Endothelial cell of umbilical vein (primary cell): ENCODE measurements around the gene CEP78. TPM values are rescaled to one million over a fixed set of nuclear protein-coding genes. Genes with fewer than 3 reads are reported as not detected.

Experiments
- BruUV-seq: library from RNA; stranded (reverse); fragments of 400-500 nt; replicated peaks from 2 replicates; lab custom pipeline; 2021; lab: Mats Ljungman, UMichigan
- CTCF ChIA-PET: fragments of 300-600, 350-600 bp; sonication (Branson Sonifier 250); formaldehyde crosslinking; loops from one replicate; lab custom pipeline; 2021; ENCODE audit warnings: antibody characterized with exemption, inconsistent platforms; lab: Charles Lee
- POLR2A ChIA-PET: fragments of 300-600, 350-600 bp; sonication (Branson Sonifier 250); formaldehyde crosslinking; loops from one replicate; lab custom pipeline; 2021; ENCODE audit warnings: antibody characterized with exemption, inconsistent platforms; lab: Charles Lee
- DNase-seq: peaks from one replicate; pipeline ENCODE4 v3.0.0-alpha.2; 2011; ENCODE audit warnings: low read depth, low spot score
- FAIRE-seq: peaks from 2 replicates; lab custom pipeline; 2011; peaks lifted over from hg19 to GRCh38; lab: Jason Lieb, UNC
- H2AFZ ChIP-seq: 2 replicates; pipeline ENCODE4 v1.6.0; 2012; ENCODE audit warnings: low read depth, low read length, control low read depth, inconsistent platforms
- H3K27ac ChIP-seq: 2 replicates; pipeline ENCODE4 v1.5.1; 2011; ENCODE audit warnings: low read depth, mild to moderate bottlenecking, control low read depth, low read length, moderate library complexity; ENCODE audit not compliant: insufficient read depth
- H3K27me3 ChIP-seq, 2 experiments: 2 replicates each; pipeline versions ENCODE4 v1.6.0 to v1.6.1; 2011; ENCODE audit warnings: low read length in 2 of 2, mixed read lengths in 1 of 2; ENCODE audit not compliant: control insufficient read depth in 2 of 2, insufficient read depth in 2 of 2
- H3K36me3 ChIP-seq, 2 experiments: 2 replicates in 1 of 2; 3 replicates in 1 of 2; pipeline ENCODE4 v1.5.1; 2011; ENCODE audit warnings: low read length in 2 of 2, mild to moderate bottlenecking in 1 of 2, moderate library complexity in 1 of 2; ENCODE audit not compliant: control insufficient read depth in 2 of 2, insufficient read depth in 2 of 2; ENCODE audit errors: extremely low read depth in 1 of 2
- H3K4me1 ChIP-seq: 3 replicates; pipeline ENCODE4 v1.5.1; 2011; ENCODE audit warnings: mild to moderate bottlenecking, low read length; ENCODE audit not compliant: control insufficient read depth, insufficient read depth; ENCODE audit errors: extremely low read depth
- H3K4me2 ChIP-seq: 2 replicates; pipeline ENCODE4 v1.6.1; 2011; ENCODE audit warnings: low read length, control low read depth, mixed read lengths; ENCODE audit not compliant: insufficient read depth
- H3K4me3 ChIP-seq, 3 experiments: fragments of 200-600 bp in 1 of 3; sonication (generic), shearing (Covaris generic) in 1 of 3; replicated peaks in 1 of 3; 2 replicates each; pipeline ENCODE4 v1.5.1; 2011 to 2016; ENCODE audit warnings: control low read depth in 3 of 3, low read length in 3 of 3, mild to moderate bottlenecking in 2 of 3, inconsistent platforms in 1 of 3, low read depth in 1 of 3, moderate library complexity in 1 of 3; ENCODE audit not compliant: insufficient read depth in 1 of 3
- H3K79me2 ChIP-seq: 2 replicates; pipeline ENCODE4 v1.6.0; 2012; ENCODE audit warnings: low read length, inconsistent platforms; ENCODE audit not compliant: control insufficient read depth, insufficient read depth
- H3K9ac ChIP-seq: replicated peaks from 2 replicates; pipeline ENCODE3; 2011; ENCODE audit warnings: low read length, control low read depth; ENCODE audit not compliant: insufficient read depth; ENCODE audit errors: extremely low read depth
- H3K9me1 ChIP-seq: replicated peaks from 3 replicates; pipeline ENCODE4 v1.6.0; 2011; ENCODE audit warnings: mild to moderate bottlenecking, low read length; ENCODE audit not compliant: control insufficient read depth, insufficient read depth; ENCODE audit errors: extremely low read depth
- H3K9me3 ChIP-seq: replicated peaks from 2 replicates; pipeline ENCODE4 v1.5.1; 2012; ENCODE audit warnings: low read length, inconsistent platforms; ENCODE audit not compliant: control insufficient read depth, insufficient read depth
- H4K20me1 ChIP-seq: replicated peaks from 2 replicates; pipeline ENCODE3; 2011; ENCODE audit warnings: mild to moderate bottlenecking, low read length; ENCODE audit not compliant: control insufficient read depth, insufficient read depth; ENCODE audit errors: extremely low read depth
- EZH2 ChIP-seq: IDR thresholded peaks from 2 replicates; pipeline ENCODE4 v1.6.1; 2012; ENCODE audit warnings: borderline replicate concordance, low read depth, mild to moderate bottlenecking, moderate library complexity, low read length, inconsistent platforms; ENCODE audit not compliant: severe bottlenecking
- FOS ChIP-seq: IDR thresholded peaks from 2 replicates; pipeline ENCODE4 v1.6.1; 2011; ENCODE audit warnings: mild to moderate bottlenecking, low read length, moderate library complexity, borderline replicate concordance; ENCODE audit not compliant: insufficient read depth
- GATA2 ChIP-seq: IDR thresholded peaks from 2 replicates; pipeline ENCODE4 v1.7.0; 2011; ENCODE audit warnings: low read depth, mild to moderate bottlenecking, moderate library complexity, mixed read lengths, low read length; ENCODE audit not compliant: insufficient read length, insufficient read depth
- JUN ChIP-seq: IDR thresholded peaks from 2 replicates; pipeline ENCODE4 v1.6.1; 2011; ENCODE audit warnings: borderline replicate concordance, low read depth; ENCODE audit not compliant: insufficient read length, insufficient read depth
- MYC ChIP-seq: IDR thresholded peaks from one replicate; pipeline ENCODE4 v1.6.1; 2011; ENCODE audit warnings: mild to moderate bottlenecking, low read depth, low read length
- POLR2A ChIP-seq: IDR thresholded peaks from 2 replicates; pipeline ENCODE4 v1.6.1; 2012; ENCODE audit warnings: low read depth, mild to moderate bottlenecking, control low read depth, low read length
- POLR2AphosphoS5 ChIP-seq: IDR thresholded peaks from 2 replicates; pipeline ENCODE4 v1.6.1; 2012; ENCODE audit warnings: low read depth, mild to moderate bottlenecking, control low read depth, low read length, moderate library complexity; ENCODE audit not compliant: insufficient read depth
- dilution Hi-C: fragments of 300-500 bp; cut with MboI; formaldehyde crosslinking; loops from one replicate; pipeline ENCODE4 v1.15.0; 2019; ENCODE audit warnings: low sequenced_read_pairs; ENCODE audit not compliant: extremely low pct_ligation_motif_present
- intact Hi-C: fragments of 100-400 bp; cut with micrococcal nuclease; formaldehyde crosslinking; loops from one replicate; pipeline ENCODE4 v1.10.0; 2022
- polyA plus RNA-seq, 4 experiments: library from polyadenylated mRNA; depleted of rRNA in 3 of 4; stranded (reverse) in 3 of 4; unstranded in 1 of 4; fragments of >200 nt; gene quantifications; 2 replicates each; pipeline versions ENCODE4 v1.2.1 to v1.2.3, GENCODE V29; 2011 to 2012; ENCODE audit warnings: missing spikeins in 1 of 4
- total RNA-seq: library from RNA; stranded (reverse); gene quantifications from 2 replicates; pipeline ENCODE4 v1.2.3, GENCODE V29; 2021
- TF ChIP-seq, protein P1 (sequence below), 2 donors: IDR thresholded peaks; 1 replicate in 1 of 2; 2 replicates in 1 of 2; pipeline ENCODE4 v1.5.1; 2011; ENCODE audit warnings: low read length in 2 of 2, mild to moderate bottlenecking in 2 of 2, moderate library complexity in 2 of 2, control low read depth in 1 of 2, inconsistent platforms in 1 of 2, low read depth in 1 of 2; ENCODE audit not compliant: insufficient read depth in 1 of 2; ENCODE audit errors: extremely low read depth in 1 of 2
- TF ChIP-seq, protein P2 (sequence below): IDR thresholded peaks from 2 replicates; pipeline ENCODE4 v1.6.1; 2011; ENCODE audit not compliant: insufficient read depth, insufficient read length

CEP78 gene
- total and polyA plus RNA-seq, 2 donors (not counting 3 experiments of a cell fraction or from before 2014, with no cell fraction given) = 6.5 to 35.9 TPM

DNA sequence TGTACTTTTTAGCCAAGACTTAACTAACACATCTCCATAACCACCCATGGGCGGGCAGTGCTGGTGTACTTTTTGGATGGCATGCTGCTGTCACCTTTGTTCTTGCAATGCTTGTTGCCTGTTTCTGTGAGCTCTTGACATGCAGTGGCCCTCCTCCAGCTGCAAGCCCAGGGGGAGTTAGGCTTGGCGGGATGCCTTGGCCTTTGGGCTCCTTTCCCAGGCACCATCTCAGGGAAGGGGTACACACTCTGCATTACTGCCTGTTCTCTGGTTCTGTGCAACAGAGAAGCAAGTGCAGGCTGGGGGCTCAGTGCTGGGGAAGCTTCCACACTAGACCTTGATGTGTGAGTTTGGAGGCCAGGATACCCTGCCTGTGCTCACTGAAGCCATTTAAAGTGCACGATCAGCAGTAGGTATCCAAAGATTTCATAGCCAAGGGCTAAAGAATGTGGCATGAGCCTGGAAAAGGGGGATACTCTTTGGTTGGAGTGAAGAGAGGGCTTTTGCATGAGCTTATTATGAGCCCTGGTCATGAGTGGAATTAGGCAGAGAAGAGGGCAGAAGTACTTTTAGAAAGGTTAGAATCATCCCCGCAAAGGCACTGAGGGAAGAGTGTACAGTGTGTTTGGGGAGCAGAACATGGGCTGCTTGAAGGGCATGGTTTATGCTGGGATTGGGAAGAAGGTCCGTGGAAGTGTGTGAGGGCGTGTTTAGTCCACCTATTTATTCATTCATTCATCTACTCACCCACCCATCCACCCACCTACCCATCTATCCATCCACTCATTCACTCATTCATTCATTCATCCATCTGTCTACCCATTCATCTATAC, 83.5 kb downstream of the CEP78 start:
- Histone ChIP-seq H3K4me3 (no peak overlapping the region), H3K4me1 (peaks cover 2% of the 10 kb centered on the region), H3K36me3 (no peaks in the 10 kb centered on the region), H3K9ac (no peak overlapping the region), H3K27me3 (no peaks in the 10 kb centered on the region), H3K27ac (no peak overlapping the region), H2AFZ (no peak overlapping the region), H3K79me2 (no peaks in the 10 kb centered on the region), H4K20me1 (no peaks in the 10 kb centered on the region), H3K9me3 (no peaks in the 10 kb centered on the region), H3K9me1 (no peaks in the 10 kb centered on the region), H3K4me2 (no peak overlapping the region)
- CTCF ChIA-PET = no interaction called here
- dilution Hi-C loops = no loop called here
- TF ChIP-seq EZH2 (no peak), POLR2A (no peak), POLR2AphosphoS5 (no peak), MYC (no peak), JUN (no peak), FOS (no peak), GATA2 (no peak)
- TF ChIP-seq, protein P1, sequence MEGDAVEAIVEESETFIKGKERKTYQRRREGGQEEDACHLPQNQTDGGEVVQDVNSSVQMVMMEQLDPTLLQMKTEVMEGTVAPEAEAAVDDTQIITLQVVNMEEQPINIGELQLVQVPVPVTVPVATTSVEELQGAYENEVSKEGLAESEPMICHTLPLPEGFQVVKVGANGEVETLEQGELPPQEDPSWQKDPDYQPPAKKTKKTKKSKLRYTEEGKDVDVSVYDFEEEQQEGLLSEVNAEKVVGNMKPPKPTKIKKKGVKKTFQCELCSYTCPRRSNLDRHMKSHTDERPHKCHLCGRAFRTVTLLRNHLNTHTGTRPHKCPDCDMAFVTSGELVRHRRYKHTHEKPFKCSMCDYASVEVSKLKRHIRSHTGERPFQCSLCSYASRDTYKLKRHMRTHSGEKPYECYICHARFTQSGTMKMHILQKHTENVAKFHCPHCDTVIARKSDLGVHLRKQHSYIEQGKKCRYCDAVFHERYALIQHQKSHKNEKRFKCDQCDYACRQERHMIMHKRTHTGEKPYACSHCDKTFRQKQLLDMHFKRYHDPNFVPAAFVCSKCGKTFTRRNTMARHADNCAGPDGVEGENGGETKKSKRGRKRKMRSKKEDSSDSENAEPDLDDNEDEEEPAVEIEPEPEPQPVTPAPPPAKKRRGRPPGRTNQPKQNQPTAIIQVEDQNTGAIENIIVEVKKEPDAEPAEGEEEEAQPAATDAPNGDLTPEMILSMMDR (IDR thresholded peaks at IDR 0.05; ENCODE audit: extremely low read depth in 1 of 2, insufficient read depth in 1 of 2, low read depth in 1 of 2, low read length in 2 of 2) = no peak
- TF ChIP-seq, protein P2, sequence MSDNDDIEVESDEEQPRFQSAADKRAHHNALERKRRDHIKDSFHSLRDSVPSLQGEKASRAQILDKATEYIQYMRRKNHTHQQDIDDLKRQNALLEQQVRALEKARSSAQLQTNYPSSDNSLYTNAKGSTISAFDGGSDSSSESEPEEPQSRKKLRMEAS = no peak
- DNase-seq (no peak), FAIRE-seq (no peak)
- BruUV-seq = no TSS peak
- POLR2A ChIA-PET = no interaction called here
- intact Hi-C loops = no loop called here
